H1 (cell line): ENCODE measurements around the gene OGFR.

Source experiments
- CREB1 ChIP-seq: IDR thresholded peaks from 2 replicates; pipeline ENCODE4 v1.6.1; 2012; ENCODE audit warnings: inconsistent platforms
- CTCF ChIP-seq, 3 experiments: IDR thresholded peaks; 1 replicate in 2 of 3; 2 replicates in 1 of 3; pipeline versions ENCODE4 v1.5.1 to v1.6.1; 2011; ENCODE audit warnings: low read length in 3 of 3, mild to moderate bottlenecking in 3 of 3, inconsistent platforms in 2 of 3, low read depth in 1 of 3, moderate library complexity in 1 of 3; ENCODE audit not compliant: insufficient read depth in 1 of 3; ENCODE audit errors: control extremely low read depth in 1 of 3
- EGR1 ChIP-seq: IDR thresholded peaks from 2 replicates; pipeline ENCODE4 v1.6.1; 2011; ENCODE audit warnings: low read depth, low read length, borderline replicate concordance
- KDM1A ChIP-seq: fragments of 200-600, 300-600 bp; sonication (generic); IDR thresholded peaks from 2 replicates; pipeline ENCODE4 v1.7.1; 2016; ENCODE audit warnings: mild to moderate bottlenecking, low read length, borderline replicate concordance
- POLR2AphosphoS5 ChIP-seq: IDR thresholded peaks from 2 replicates; pipeline ENCODE4 v1.6.1; 2011; ENCODE audit warnings: low read depth, low read length

DNA sequence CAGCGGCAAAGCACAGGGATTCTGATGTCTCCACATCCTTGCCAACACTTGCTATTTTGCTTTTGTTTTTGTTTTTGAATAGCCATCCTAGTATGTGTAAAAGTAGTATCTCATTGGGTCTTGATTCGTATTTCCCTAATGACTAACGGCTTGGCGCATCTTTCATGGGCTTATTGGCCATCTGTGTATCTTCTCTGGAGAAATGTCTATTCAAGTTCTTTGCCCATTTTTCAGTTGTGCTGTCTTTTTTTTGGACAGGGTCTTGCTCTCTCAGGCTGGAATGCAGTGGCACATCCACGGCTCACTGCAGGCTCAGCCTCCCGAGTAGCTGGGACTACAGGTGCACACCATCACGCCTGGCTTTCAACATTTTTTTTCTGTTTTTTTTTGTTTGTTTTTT, 39.5 kb downstream of the OGFR start:
- TF ChIP-seq CREB1 (no peak), CTCF (IDR thresholded peaks at IDR 0.05; ENCODE audit: control extremely low read depth in 1 of 3, insufficient read depth in 1 of 3, low read depth in 1 of 3, low read length in 3 of 3) (no peak), KDM1A (no peak), EGR1 (no peak), POLR2AphosphoS5 (no peak)
